Vagina (tissue), 2 donors: Measurements from ENCODE around the gene WDFY3. TPM values are rescaled to one million over a fixed set of nuclear protein-coding genes. Genes with fewer than 3 reads are reported as not detected.

Experiments
- DNase-seq, 2 donors: peaks; one replicate each; pipeline ENCODE4 v3.0.0-alpha.2; 2017; ENCODE audit errors: extremely low spot score in 2 of 2
- H3K27ac ChIP-seq: fragments of 200-600 bp; sonication (generic); one replicate; pipeline ENCODE4 v1.5.1; 2019
- H3K27me3 ChIP-seq: fragments of 200-600 bp; sonication (generic); one replicate; pipeline ENCODE4 v1.5.1; 2019
- H3K36me3 ChIP-seq, 2 donors: fragments of 200-600 bp; sonication (generic); one replicate each; pipeline ENCODE4 v1.5.1; 2017 to 2019
- H3K4me1 ChIP-seq: fragments of 200-600 bp; sonication (generic); one replicate; pipeline ENCODE4 v1.5.1; 2019
- H3K4me3 ChIP-seq, 2 donors: fragments of 200-600 bp; sonication (generic); 1 replicate in 1 of 2; 2 replicates in 1 of 2; pipeline ENCODE4 v1.5.1; 2016 to 2019
- H3K9me3 ChIP-seq: fragments of 200-600 bp; sonication (generic); one replicate; pipeline ENCODE4 v1.5.1; 2019
- POLR2A ChIP-seq, 2 donors: fragments of 450-650 bp; IDR thresholded peaks; one replicate each; pipeline ENCODE4 v1.6.1; 2017; ENCODE audit warnings: antibody characterized with exemption in 2 of 2, mild to moderate bottlenecking in 2 of 2, moderate library complexity in 2 of 2
- POLR2AphosphoS5 ChIP-seq, 2 donors: sonication (generic); formaldehyde crosslinking; IDR thresholded peaks; one replicate each; pipeline ENCODE4 v1.9.0; 2017; ENCODE audit warnings: antibody characterized with exemption in 2 of 2, mild to moderate bottlenecking in 2 of 2, low read depth in 1 of 2; ENCODE audit not compliant: insufficient read depth in 1 of 2
- intact Hi-C: fragments of 100-400 bp; cut with DNase I; formaldehyde crosslinking; loops from one replicate; pipeline ENCODE4 v1.15.1; 2023
- total RNA-seq: library from RNA; depleted of rRNA; stranded (reverse); fragments of >200 nt; gene quantifications from one replicate; pipeline ENCODE4 v1.2.3, GENCODE V29; 2016
- TF ChIP-seq, protein P1 (sequence below), 3 experiments: fragments of 450-650 bp in 2 of 3; fragments of 200-600 bp in 1 of 3; sonication (generic) in 1 of 3; IDR thresholded peaks; one replicate each; pipeline ENCODE4 v1.5.1; 2017 to 2019; ENCODE audit warnings: antibody characterized with exemption in 3 of 3, mild to moderate bottlenecking in 2 of 3, moderate library complexity in 2 of 3

WDFY3 gene
- total RNA-seq, 1 donor from 2014 or later: 67.8 TPM

DNA sequence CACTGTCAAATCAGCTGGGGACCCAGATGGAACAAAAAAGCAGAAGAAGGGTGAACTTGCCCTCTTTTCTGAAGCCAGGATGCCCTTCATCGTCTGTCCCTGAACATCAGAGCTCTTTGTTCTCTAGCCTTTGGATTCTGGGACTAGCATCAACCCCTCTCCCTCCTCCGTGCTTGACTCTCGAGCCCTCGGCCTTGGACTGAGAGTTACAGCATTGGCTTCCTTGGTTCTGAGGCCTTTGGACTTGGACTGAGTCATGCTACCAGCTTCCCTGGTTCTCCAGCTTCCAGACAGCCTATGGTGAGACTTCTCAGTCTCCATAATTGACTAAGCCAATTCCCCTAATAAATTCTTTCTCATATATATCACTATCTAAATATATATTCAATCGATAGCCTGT, 38.4 kb downstream of the WDFY3 start:
- TF ChIP-seq POLR2A (IDR thresholded peaks at IDR 0.05) (no peak), POLR2AphosphoS5 (IDR thresholded peaks at IDR 0.05; ENCODE audit: insufficient read depth in 1 of 2, low read depth in 1 of 2) (no peak)
- TF ChIP-seq, protein P1, sequence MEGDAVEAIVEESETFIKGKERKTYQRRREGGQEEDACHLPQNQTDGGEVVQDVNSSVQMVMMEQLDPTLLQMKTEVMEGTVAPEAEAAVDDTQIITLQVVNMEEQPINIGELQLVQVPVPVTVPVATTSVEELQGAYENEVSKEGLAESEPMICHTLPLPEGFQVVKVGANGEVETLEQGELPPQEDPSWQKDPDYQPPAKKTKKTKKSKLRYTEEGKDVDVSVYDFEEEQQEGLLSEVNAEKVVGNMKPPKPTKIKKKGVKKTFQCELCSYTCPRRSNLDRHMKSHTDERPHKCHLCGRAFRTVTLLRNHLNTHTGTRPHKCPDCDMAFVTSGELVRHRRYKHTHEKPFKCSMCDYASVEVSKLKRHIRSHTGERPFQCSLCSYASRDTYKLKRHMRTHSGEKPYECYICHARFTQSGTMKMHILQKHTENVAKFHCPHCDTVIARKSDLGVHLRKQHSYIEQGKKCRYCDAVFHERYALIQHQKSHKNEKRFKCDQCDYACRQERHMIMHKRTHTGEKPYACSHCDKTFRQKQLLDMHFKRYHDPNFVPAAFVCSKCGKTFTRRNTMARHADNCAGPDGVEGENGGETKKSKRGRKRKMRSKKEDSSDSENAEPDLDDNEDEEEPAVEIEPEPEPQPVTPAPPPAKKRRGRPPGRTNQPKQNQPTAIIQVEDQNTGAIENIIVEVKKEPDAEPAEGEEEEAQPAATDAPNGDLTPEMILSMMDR (IDR thresholded peaks at IDR 0.05): no peak
- no peaks in the 10 kb centered on the region for H3K9me3 ChIP-seq
- H3K27me3 ChIP-seq: no peaks in the 10 kb centered on the region
- H3K4me1 ChIP-seq: peaks cover 17% of the 10 kb centered on the region
- intact Hi-C loops: no loop called here
- no peaks in the 10 kb centered on the region for H3K36me3 ChIP-seq
- no peak for DNase-seq
- no peak overlapping the region for H3K4me3 ChIP-seq
- H3K27ac ChIP-seq: no peak overlapping the region

DNA sequence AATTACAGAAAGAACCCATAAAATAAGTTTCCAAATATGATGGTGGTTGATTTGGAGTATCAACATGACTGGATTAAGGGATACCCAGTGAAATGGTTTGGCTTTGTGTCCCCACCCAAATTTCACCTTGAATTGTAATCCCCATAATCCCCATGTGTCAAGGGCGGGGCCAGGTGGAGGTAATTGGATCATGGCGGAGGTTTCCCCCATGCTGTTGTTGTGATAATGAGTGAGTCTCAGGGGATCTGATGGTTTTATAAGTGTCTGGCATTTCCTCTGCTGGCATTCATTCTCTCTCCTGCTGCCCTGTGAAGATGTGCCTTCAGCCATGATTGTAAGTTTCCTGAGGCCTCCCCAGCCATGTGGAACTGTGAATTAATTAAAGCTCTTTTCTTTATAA, 39.1 kb downstream of the WDFY3 start:
- peaks cover 17% of the 10 kb centered on the region for H3K4me1 ChIP-seq
- H3K4me3 ChIP-seq: no peak overlapping the region
- TF ChIP-seq POLR2AphosphoS5 (IDR thresholded peaks at IDR 0.05; ENCODE audit: insufficient read depth in 1 of 2, low read depth in 1 of 2) (no peak), POLR2A (IDR thresholded peaks at IDR 0.05) (no peak)
- TF ChIP-seq, protein P1 (IDR thresholded peaks at IDR 0.05): no peak
- no peaks in the 10 kb centered on the region for H3K27me3 ChIP-seq
- H3K27ac ChIP-seq: no peak overlapping the region
- H3K36me3 ChIP-seq: no peaks in the 10 kb centered on the region
- no peaks in the 10 kb centered on the region for H3K9me3 ChIP-seq
- intact Hi-C loops: no loop called here
- DNase-seq: no peak

DNA sequence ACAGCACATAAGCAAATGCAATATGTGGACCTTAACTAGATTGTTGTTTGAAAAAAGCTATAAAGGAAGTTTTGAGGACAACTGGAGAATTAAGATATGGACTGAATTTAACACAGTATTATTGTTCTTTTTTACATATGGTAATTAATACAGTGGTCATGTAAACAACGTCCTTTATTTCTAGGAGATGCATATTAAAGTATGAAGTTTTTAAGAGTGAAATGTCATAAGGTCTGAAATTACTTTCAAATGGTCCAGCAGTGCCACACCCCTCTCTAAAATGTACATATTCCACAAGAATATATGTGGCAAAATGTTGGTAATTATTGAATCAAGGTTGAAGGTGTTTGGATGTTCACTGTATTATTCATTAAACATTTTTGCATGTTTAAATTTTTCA, 40.9 kb downstream of the WDFY3 start:
- Histone ChIP-seq H3K4me3 (no peak overlapping the region), H3K4me1 (peaks cover 29% of the 10 kb centered on the region), H3K27ac (no peak overlapping the region), H3K36me3 (no peaks in the 10 kb centered on the region), H3K9me3 (no peaks in the 10 kb centered on the region), H3K27me3 (no peaks in the 10 kb centered on the region)
- DNase-seq: no peak
- intact Hi-C loops: no loop called here
- TF ChIP-seq, protein P1 (IDR thresholded peaks at IDR 0.05): no peak
- no peak for TF ChIP-seq POLR2AphosphoS5 (IDR thresholded peaks at IDR 0.05; ENCODE audit: insufficient read depth in 1 of 2, low read depth in 1 of 2)
- TF ChIP-seq POLR2A (IDR thresholded peaks at IDR 0.05): no peak

DNA sequence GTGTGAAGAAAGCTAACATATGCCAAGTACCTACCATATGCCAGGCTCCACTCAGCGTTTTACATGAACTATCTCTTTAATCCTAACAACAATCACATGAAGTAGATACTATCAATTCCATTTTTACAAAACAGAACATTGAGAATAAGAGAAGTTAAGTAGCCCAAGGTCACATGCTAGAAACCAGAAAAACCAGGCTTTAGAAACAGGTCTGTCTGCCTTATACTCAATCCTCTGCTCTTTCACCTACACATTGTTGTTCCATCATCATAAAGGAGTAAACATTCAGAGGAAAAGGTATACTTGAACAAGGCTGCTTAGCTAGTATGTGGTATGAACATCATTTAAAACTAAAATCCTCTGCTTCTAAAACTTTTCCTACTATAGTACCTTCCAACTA, 42.1 kb downstream of the WDFY3 start:
- DNase-seq: no peak
- no peak for TF ChIP-seq POLR2AphosphoS5 (IDR thresholded peaks at IDR 0.05; ENCODE audit: insufficient read depth in 1 of 2, low read depth in 1 of 2)
- Histone ChIP-seq H3K4me1 (peaks cover 40% of the 10 kb centered on the region), H3K27me3 (no peaks in the 10 kb centered on the region), H3K9me3 (no peaks in the 10 kb centered on the region), H3K4me3 (no peak overlapping the region), H3K36me3 (no peaks in the 10 kb centered on the region), H3K27ac (no peak overlapping the region)
- intact Hi-C loops: no loop called here

DNA sequence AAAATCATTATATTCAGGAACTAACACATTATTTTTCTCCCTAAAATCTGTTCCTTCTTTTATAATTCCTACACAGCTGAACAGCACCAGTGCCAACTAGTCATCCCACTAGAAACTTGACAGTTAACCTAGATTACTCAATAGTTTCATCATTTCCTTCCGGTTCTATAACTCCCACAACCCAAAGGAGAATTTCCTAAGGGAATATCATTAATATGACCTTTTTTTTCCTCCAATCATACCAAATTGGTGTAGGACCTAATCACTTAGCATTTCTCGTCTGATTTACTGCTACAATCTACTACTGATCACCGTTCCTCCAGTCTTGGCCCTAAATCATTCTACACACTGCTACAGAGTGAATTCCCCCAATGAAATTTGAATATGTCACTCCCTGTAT, 45.9 kb downstream of the WDFY3 start:
- no peaks in the 10 kb centered on the region for H3K27me3 ChIP-seq

More for the DNA sequence above, 45.9 kb downstream of the WDFY3 start:
- H3K9me3 ChIP-seq: no peaks in the 10 kb centered on the region
- DNase-seq: no peak
- no peak overlapping the region for H3K4me3 ChIP-seq
- no peaks in the 10 kb centered on the region for H3K36me3 ChIP-seq
- TF ChIP-seq POLR2A (IDR thresholded peaks at IDR 0.05): no peak
- TF ChIP-seq, protein P1 (IDR thresholded peaks at IDR 0.05): no peak
- H3K4me1 ChIP-seq: peaks cover 66% of the 10 kb centered on the region
- H3K27ac ChIP-seq: no peak overlapping the region
- intact Hi-C loops: no loop called here
